Kasumi-1 (cell line): Measurements from ENCODE around the gene OR10G8.
"Not testable (repeated sequence)": the region's sequence is repeated elsewhere in the genome, so short reads cannot be mapped to it uniquely, and the experiment has no call there.

Experiments
- DNase-seq, 2 experiments: peaks; one replicate each; lab custom pipeline; 2025; lab: John Stamatoyannopoulos, UW

OR10G8 gene, protein sequence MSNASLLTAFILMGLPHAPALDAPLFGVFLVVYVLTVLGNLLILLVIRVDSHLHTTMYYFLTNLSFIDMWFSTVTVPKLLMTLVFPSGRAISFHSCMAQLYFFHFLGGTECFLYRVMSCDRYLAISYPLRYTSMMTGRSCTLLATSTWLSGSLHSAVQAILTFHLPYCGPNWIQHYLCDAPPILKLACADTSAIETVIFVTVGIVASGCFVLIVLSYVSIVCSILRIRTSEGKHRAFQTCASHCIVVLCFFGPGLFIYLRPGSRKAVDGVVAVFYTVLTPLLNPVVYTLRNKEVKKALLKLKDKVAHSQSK

GRCh38 chr11:124026498-124026897, at the start of gene OR10G8:
Gene OR10G8, plus strand, starts transcription at chr11:124026798. Its CDS starts 2,825 bp downstream, at chr11:124029623.
- no peak for DNase-seq

GRCh38 chr11:123977731-123978347, 48.8 kb upstream of the OR10G8 start, which contains the start of gene OR10S1:
Gene OR10S1, minus strand, starts transcription at chr11:123977781. Its CDS starts 117 bp downstream, at chr11:123977664.
- DNase-seq, result no peak

GRCh38 chr11:123979311-123979710, 47.3 kb upstream of the OR10G8 start:
- DNase-seq, result no peak

- DNase-seq, result no peak
Measured at GRCh38 chr11:123995119-123995518, 31.5 kb upstream of the OR10G8 start, which contains the start of gene OR10G6. Gene OR10G6, minus strand, starts transcription at chr11:123995161. Its CDS starts 0 bp downstream, at chr11:123995161.

GRCh38 chr11:124012697-124013096, 13.9 kb upstream of the OR10G8 start, which contains the start of gene OR10G4:
Gene OR10G4, plus strand, starts transcription at chr11:124012997. Its CDS starts 2,578 bp downstream, at chr11:124015575.
- DNase-seq, result no peak

DNA sequence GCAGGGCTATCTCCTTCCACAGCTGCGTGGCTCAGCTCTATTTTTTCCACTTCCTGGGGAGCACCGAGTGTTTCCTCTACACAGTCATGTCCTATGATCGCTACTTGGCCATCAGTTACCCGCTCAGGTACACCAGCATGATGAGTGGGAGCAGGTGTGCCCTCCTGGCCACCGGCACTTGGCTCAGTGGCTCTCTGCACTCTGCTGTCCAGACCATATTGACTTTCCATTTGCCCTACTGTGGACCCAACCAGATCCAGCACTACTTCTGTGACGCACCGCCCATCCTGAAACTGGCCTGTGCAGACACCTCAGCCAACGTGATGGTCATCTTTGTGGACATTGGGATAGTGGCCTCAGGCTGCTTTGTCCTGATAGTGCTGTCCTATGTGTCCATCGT, 10.8 kb upstream of the OR10G8 start:
- DNase-seq, result not testable (repeated sequence)

DNA sequence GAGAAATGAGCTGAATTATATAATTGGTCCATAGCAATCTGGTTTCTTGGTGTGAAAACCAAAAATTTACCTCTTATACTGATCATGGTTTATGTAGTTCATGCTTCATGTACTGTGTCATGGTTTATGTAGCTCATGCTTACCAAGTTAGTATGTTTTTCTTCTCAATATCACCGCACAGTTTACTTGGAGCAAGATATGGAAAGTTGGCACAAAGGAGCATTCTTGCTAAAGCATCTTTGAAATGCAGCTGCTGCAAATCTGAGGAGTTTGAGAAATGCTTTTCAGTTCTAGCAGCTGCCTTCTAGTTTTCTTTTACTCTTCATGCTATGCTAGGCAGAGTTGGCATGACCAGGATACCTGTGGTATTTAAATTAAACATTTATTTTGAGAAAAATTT, 10.1 kb downstream of the OR10G8 start:
- DNase-seq, result no peak

DNA sequence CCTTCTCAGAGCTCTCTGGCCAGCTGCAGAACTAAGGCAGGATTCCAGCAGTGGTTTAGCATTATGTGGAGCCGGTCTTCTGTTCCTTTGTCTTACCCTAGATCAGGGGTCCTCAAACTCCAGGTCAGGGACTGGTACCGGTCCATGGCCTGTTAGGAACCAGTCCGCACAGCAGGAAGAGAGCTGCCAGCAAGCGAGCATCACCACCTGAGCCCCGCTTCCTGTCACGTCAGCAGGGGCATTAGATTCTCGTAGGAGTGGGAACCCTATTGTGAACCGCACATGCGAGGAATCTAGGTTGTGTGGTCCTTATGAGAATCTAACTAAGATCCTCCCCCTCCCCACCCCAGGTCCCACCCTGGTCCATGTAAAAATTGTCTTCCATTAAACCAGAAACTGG, 13.0 kb downstream of the OR10G8 start:
- DNase-seq, result no peak

- DNase-seq, result no peak
Measured at GRCh38 chr11:124041254-124041653, 14.7 kb downstream of the OR10G8 start, which contains the start of gene OR10G7. Gene OR10G7, minus strand, starts transcription at chr11:124041325. Its CDS starts 2,324 bp downstream, at chr11:124039001.

DNA sequence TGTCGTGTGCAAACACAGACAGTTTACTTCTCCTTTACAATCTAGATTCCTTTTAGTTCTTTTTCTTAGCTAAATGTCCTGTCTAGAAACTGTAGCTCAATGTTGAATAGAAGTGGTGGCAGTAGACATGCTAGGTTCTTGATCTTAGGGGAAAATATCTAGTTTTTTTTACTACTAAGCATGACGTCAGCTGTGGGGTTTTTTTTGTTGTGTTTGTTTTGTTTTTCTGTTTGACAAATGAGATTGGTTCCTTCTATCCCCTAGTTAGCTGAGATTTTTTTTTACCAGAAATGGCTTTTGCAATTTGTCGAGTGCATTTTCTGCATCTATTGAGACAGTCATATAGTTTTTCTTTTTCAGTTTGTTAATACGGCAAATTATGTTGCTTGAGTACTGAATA, 16.8 kb downstream of the OR10G8 start:
- no peak for DNase-seq

DNA sequence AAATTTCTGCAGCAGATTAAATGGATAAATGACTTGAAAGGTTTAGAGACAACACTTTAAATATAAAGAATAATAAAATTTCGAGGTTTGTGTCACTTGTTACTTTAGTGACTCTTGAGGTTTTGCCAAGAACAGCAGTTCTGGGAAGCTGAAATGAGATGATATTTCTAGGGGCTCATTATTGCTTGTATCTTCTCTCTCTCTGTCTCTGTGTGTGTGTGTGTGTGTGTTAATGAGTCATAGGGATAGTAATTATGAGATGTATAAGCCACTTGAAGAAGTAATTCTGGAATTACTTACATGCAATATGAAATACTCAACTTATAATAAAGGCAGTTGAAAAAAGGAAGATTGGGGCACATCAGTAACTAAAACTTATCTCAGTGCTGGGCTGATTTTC, 24.1 kb downstream of the OR10G8 start:
- DNase-seq, result no peak

GRCh38 chr11:124052966-124053365, 26.4 kb downstream of the OR10G8 start:
- DNase-seq, result no peak

GRCh38 chr11:124068601-124069110, 42.1 kb downstream of the OR10G8 start:
- no peak for DNase-seq

GRCh38 chr11:124069429-124070401, 43.1 kb downstream of the OR10G8 start:
- DNase-seq, result peak; percentile 73 to 77

- peak; percentile 74 to 80 for DNase-seq
Measured at GRCh38 chr11:124070915-124071622, 44.5 kb downstream of the OR10G8 start.

DNA sequence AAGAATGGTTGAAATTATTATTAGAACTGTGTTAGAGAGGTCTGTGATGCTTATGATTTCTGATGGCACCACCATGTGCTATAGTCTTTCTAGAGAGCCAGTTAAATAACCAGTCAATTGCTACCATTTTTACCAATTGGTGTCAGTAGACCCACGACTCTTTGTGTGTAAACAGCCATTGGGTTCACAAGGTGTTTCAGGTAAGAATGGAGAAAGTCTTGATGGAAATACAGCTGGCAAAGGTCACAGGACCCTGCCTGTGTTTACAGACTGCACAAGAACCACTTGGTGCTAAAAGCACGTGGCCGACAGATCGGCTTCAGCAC, 45.0 kb downstream of the OR10G8 start:
- DNase-seq, result no peak

GRCh38 chr11:124072147-124072546, 45.5 kb downstream of the OR10G8 start:
- no peak for DNase-seq

DNA sequence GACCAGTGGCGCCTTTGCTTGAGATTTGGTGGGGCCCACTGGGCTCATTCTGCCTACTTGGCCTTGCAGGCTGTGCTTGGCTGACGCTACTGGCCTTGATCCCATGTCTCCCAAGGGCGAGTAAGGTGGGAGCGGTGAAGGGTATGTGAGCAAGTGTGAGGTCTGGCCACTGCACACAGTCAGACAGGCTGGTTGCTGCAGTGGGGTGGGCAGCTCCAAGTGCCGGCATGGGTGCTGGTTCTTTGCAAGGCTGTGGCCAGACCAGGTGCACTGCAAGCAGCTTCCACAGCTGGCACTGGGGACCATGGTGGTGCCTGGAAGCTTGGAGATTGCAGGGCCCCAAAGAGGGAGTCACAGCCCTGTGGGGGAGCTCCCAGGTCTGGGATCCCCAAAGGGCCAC, 48.0 kb downstream of the OR10G8 start:
- DNase-seq, result no peak

DNA sequence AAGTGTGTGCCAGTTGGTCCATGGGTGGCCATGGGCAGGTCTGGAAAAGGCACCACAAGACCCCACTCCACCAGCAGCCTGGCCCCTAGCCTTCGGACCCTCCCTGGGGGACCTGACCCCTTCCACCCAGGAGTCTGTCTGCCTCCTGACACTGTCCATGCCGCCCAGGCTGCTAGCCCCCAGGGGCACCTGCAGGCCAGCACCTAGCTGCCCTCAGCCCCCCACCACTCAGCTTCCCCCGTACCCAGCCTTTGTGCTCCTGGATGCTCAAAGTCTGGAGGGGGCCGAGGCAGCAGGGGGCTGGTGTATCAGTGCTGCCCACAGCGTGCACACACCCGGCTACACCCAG, 48.9 kb downstream of the OR10G8 start:
- no peak for DNase-seq

GRCh38 chr11:124075841-124076651, 49.4 kb downstream of the OR10G8 start:
- no peak for DNase-seq

GRCh38 chr11:124077266-124077665, 50.7 kb downstream of the OR10G8 start:
- no peak for DNase-seq
